Measurements from ENCODE around the gene DHX35.

Gene DHX35, protein sequence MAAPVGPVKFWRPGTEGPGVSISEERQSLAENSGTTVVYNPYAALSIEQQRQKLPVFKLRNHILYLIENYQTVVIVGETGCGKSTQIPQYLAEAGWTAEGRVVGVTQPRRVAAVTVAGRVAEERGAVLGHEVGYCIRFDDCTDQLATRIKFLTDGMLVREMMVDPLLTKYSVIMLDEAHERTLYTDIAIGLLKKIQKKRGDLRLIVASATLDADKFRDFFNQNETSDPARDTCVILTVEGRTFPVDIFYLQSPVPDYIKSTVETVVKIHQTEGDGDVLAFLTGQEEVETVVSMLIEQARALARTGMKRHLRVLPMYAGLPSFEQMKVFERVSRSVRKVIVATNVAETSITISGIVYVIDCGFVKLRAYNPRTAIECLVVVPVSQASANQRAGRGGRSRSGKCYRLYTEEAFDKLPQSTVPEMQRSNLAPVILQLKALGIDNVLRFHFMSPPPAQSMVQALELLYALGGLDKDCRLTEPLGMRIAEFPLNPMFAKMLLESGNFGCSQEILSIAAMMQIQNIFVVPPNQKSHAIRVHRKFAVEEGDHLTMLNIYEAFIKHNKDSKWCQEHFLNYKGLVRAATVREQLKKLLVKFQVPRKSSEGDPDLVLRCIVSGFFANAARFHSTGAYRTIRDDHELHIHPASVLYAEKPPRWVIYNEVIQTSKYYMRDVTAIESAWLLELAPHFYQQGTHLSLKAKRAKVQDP

DNA sequence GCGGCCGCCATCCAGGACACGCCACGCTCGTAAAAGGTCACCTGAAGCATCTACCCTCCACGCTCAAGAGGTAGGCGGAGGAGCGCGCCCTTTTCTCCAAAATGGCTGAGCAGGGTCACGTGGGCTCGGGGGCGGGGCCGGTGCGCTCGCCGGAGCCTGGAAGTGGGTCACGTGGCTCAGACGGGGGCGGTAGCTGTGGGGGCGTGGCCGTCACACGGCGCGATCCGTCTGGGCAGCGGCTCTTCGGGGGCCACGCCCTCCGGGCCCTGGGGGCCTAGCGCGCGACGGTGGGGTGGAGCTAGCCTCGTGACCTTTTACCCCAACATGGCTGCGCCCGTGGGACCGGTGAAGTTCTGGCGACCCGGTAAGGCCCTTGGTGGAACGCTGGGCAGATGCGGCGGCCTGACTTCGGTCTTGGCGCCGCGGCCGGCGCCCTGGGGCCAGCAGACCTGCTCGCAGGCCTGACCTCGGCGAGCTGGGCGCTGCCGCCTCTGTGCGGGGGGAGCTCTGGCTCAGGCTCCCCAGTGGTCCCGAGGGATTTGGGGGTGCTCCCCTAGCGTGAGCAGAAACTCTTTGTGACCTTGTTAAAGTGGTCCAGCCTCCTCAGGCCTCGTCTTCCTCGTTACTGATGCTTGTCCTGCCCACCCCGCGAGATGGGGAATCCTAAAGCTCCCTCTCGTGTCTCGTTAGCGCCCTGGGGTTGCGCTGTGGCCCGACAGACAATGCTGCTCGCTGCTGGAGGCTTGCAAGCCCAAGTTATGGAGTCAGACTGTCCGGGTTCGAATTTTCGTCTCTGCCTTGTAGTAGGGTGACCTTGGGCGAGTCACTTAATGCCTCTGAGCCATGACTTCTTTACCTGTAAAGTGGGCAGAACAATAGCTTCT is at the start of gene DHX35:
Gene DHX35 (plus strand): TSS at position 301 of the 884 bp plus-strand sequence. CDS start 24 bp downstream, at position 325.
- peak within 1 kb of the TSS; percentile 82 for H3K4me3 ChIP-seq (ENCODE audit: low read depth, low read length)
- TF ChIP-seq CTCF (IDR thresholded peaks at IDR 0.05; ENCODE audit: low read depth, low read length, missing control alignments): peak; percentile 50
- peak; percentile 88 for DNase-seq (ENCODE audit: low read depth)
- in situ Hi-C loops (cut with HindIII; ENCODE audit: low sequenced_read_pairs): no loop called here

DNA sequence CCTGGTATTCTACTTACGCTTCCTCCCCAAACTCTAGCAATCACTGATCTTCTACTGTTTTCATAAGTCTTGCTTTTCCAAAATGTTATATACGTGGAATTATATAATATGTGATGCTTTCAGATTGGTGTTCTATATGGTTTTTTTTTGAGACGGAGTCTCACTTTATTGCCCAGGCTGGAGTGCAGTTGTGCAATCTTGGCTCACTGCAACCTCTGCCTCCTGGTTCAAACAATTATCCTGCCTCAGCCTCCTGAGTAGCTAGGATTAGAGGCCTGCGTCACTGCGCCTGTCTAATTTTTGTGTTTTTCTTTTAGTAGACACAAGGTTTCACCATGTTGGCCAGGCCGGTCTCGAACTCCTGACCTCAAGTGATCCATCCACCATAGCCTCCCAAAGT is 46.8 kb upstream of the DHX35 start:
- in situ Hi-C loops (cut with HindIII; ENCODE audit: low sequenced_read_pairs): no loop called here
- H3K4me3 ChIP-seq (ENCODE audit: low read depth, low read length): no peak overlapping the region
- no peak for DNase-seq (ENCODE audit: low read depth)
- TF ChIP-seq CTCF (IDR thresholded peaks at IDR 0.05; ENCODE audit: low read depth, low read length, missing control alignments): no peak

DNA sequence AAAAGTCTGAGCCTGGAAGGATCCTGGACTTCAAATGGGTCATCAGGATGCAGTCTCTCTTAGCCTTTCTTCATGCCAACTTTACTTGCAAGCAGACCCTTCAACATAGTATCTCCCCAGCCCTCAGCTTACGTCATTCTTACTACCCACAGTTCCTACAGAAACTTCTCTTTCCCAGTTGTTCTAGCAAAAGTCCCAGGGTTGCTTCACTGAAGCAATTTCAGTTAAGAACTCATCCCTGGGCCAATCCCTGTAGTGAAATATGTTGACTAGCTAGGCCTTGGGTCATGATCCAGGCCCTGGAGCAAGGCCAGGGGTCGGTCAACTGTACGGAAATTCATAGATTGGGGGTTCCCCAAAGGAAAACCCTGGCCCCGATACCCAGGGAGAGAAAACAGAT is 44.5 kb upstream of the DHX35 start:
- no peak overlapping the region for H3K4me3 ChIP-seq (ENCODE audit: low read depth, low read length)
- no peak for TF ChIP-seq CTCF (IDR thresholded peaks at IDR 0.05; ENCODE audit: low read depth, low read length, missing control alignments)
- DNase-seq (ENCODE audit: low read depth): no peak
- in situ Hi-C loops (cut with HindIII; ENCODE audit: low sequenced_read_pairs): no loop called here

- no peak for DNase-seq (ENCODE audit: low read depth)
- no peak overlapping the region for H3K4me3 ChIP-seq (ENCODE audit: low read depth, low read length)
- in situ Hi-C loops (cut with HindIII; ENCODE audit: low sequenced_read_pairs): no loop called here
- TF ChIP-seq CTCF (IDR thresholded peaks at IDR 0.05; ENCODE audit: low read depth, low read length, missing control alignments): no peak
Measured at GRCh38 chr20:38918172-38918571, 44.0 kb upstream of the DHX35 start.

GRCh38 chr20:38919683-38920082 is 42.5 kb upstream of the DHX35 start:
- DNase-seq (ENCODE audit: low read depth): no peak
- no peak for TF ChIP-seq CTCF (IDR thresholded peaks at IDR 0.05; ENCODE audit: low read depth, low read length, missing control alignments)
- H3K4me3 ChIP-seq (ENCODE audit: low read depth, low read length): no peak overlapping the region
- in situ Hi-C loops (cut with HindIII; ENCODE audit: low sequenced_read_pairs): no loop called here

DNA sequence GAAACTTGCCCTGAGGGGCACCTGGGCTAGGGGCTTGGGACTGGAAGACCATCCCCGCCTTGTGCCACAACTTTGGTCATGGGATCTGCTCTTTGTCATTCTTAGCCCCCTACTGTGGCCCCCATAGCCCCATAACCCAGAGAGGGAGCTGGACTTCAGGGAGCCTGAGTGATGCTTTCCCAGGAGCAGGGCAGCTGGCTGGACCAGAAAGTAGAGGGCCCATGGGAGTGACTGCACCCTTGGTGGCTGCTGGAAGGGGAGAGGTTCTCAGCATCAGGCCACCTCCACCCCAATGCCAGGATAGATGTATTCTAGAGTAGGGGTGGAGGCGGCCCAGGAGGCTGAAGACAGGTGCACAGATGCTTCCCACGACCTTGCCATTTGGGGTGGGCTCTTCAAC is 41.7 kb upstream of the DHX35 start:
- no peak overlapping the region for H3K4me3 ChIP-seq (ENCODE audit: low read depth, low read length)
- no peak for DNase-seq (ENCODE audit: low read depth)
- in situ Hi-C loops (cut with HindIII; ENCODE audit: low sequenced_read_pairs): no loop called here
- TF ChIP-seq CTCF (IDR thresholded peaks at IDR 0.05; ENCODE audit: low read depth, low read length, missing control alignments): no peak

All from astrocyte of the cerebellum (primary cell).